HCT116 (cell line): Measurements from ENCODE around the gene NOLC1. TPM values are rescaled to one million over a fixed set of nuclear protein-coding genes. Genes with fewer than 3 reads are reported as not detected.

Source experiments
- ATAC-seq: fragments of 200-7000 bp; cut with Tn5 transposase; 2 replicates; pipeline ENCODE4 v1.9.1; 2020; ENCODE audit warnings: mild to moderate bottlenecking, moderate library complexity
- BruUV-seq: library from RNA; stranded (reverse); fragments of 400-500 nt; replicated peaks from 2 replicates; lab custom pipeline; 2021; lab: Mats Ljungman, UMichigan
- CTCF ChIA-PET: fragments of 300-600 bp; sonication (Branson Sonifier 250); formaldehyde crosslinking; loops from one replicate; lab custom pipeline; 2021; ENCODE audit warnings: antibody characterized with exemption; lab: Charles Lee
- POLR2A ChIA-PET: fragments of 300-600, 350-600 bp; sonication (Branson Sonifier 250); formaldehyde crosslinking; loops from one replicate; lab custom pipeline; 2021; ENCODE audit warnings: antibody characterized with exemption; lab: Charles Lee
- RAD21 ChIA-PET, 2 experiments: fragments of 300-600 bp; sonication (Branson Sonifier 250); formaldehyde crosslinking; loops; one replicate each; lab custom pipeline; 2023; ENCODE audit warnings: low total read pairs in 2 of 2; ENCODE audit not compliant: uncharacterized antibody in 2 of 2, unreplicated experiment in 2 of 2, low non-redundant PET in 1 of 2; lab: Charles Lee
- DNase-seq: peaks from one replicate; pipeline ENCODE4 v3.0.0-alpha.2; 2010; ENCODE audit warnings: low read depth, low spot score
- H2AFZ ChIP-seq: fragments of 200-600 bp; shearing (Covaris generic), sonication (generic); 2 replicates; pipeline ENCODE4 v1.6.1; 2017; ENCODE audit warnings: low read depth, mixed run types, mixed read lengths, antibody characterized with exemption, low read length; ENCODE audit not compliant: poor library complexity, severe bottlenecking
- H3K27ac ChIP-seq: 2 replicates; pipeline ENCODE4 v1.5.1; 2012; ENCODE audit warnings: low read depth, low read length
- H3K27me3 ChIP-seq: fragments of 200-600 bp; sonication (generic); 2 replicates; pipeline ENCODE4 v1.6.1; 2016; ENCODE audit warnings: mixed run types, low read length, mixed read lengths; ENCODE audit not compliant: insufficient read depth
- H3K36me3 ChIP-seq, 2 experiments: fragments of 200-500 bp in 1 of 2; fragments of 200-600 bp in 1 of 2; sonication (Bioruptor generic) in 1 of 2; sonication (generic) in 1 of 2; 2 replicates each; pipeline versions ENCODE4 v1.5.1 to v1.6.1; 2014 to 2016; ENCODE audit warnings: low read length in 2 of 2, inconsistent platforms in 1 of 2, mixed read lengths in 1 of 2, mixed run types in 1 of 2; ENCODE audit not compliant: insufficient read depth in 2 of 2, control insufficient read depth in 1 of 2
- H3K4me1 ChIP-seq, 2 experiments: fragments of 200-600 bp in 1 of 2; sonication (generic) in 1 of 2; 2 replicates each; pipeline versions ENCODE4 v1.5.1 to v1.6.1; 2012 to 2017; ENCODE audit warnings: low read length in 2 of 2, inconsistent platforms in 1 of 2, mild to moderate bottlenecking in 1 of 2, mixed read lengths in 1 of 2, mixed run types in 1 of 2, moderate library complexity in 1 of 2; ENCODE audit not compliant: insufficient read depth in 2 of 2, control insufficient read depth in 1 of 2
- H3K4me2 ChIP-seq: fragments of 200-600 bp; sonication (generic); 2 replicates; pipeline ENCODE4 v1.6.1; 2017; ENCODE audit warnings: mixed run types, low read length, mixed read lengths
- H3K4me3 ChIP-seq, 2 experiments: fragments of 200-600 bp in 1 of 2; sonication (generic) in 1 of 2; replicated peaks in 1 of 2; 2 replicates each; pipeline ENCODE4 v1.5.1; 2011 to 2016; ENCODE audit warnings: low read length in 2 of 2, control low read depth in 1 of 2, low read depth in 1 of 2, mild to moderate bottlenecking in 1 of 2, mixed read lengths in 1 of 2, mixed run types in 1 of 2
- H3K79me2 ChIP-seq: fragments of 200-600 bp; sonication (generic); 2 replicates; pipeline ENCODE4 v1.6.1; 2017; ENCODE audit warnings: mild to moderate bottlenecking, mixed run types, low read length, moderate library complexity, mixed read lengths; ENCODE audit not compliant: insufficient read depth
- H3K9ac ChIP-seq: fragments of 200-600 bp; sonication (generic); 2 replicates; pipeline ENCODE4 v1.6.1; 2016; ENCODE audit warnings: low read length, mixed read lengths
- H3K9me2 ChIP-seq: fragments of 200-600 bp; sonication (generic), shearing (Covaris generic); 2 replicates; pipeline ENCODE4 v1.6.1; 2017; ENCODE audit warnings: mixed run types, mild to moderate bottlenecking, moderate library complexity; ENCODE audit not compliant: insufficient read depth
- H3K9me3 ChIP-seq, 2 experiments: fragments of 200-500 bp in 1 of 2; fragments of 200-600 bp in 1 of 2; sonication (Bioruptor generic) in 1 of 2; sonication (generic) in 1 of 2; 2 replicates each; pipeline ENCODE4 v1.6.1; 2014 to 2017; ENCODE audit warnings: low read length in 2 of 2, mixed read lengths in 2 of 2, inconsistent platforms in 1 of 2, low read depth in 1 of 2, mild to moderate bottlenecking in 1 of 2, mixed run types in 1 of 2, moderate library complexity in 1 of 2; ENCODE audit not compliant: control insufficient read depth in 1 of 2, insufficient read depth in 1 of 2
- H4K20me1 ChIP-seq: fragments of 200-600 bp; sonication (generic), shearing (Covaris generic); 2 replicates; pipeline ENCODE4 v1.6.1; 2017; ENCODE audit warnings: mixed run types, mild to moderate bottlenecking, moderate library complexity; ENCODE audit not compliant: insufficient read depth
- CBX3 ChIP-seq: IDR thresholded peaks from 2 replicates; pipeline ENCODE4 v1.6.1; 2012; ENCODE audit warnings: low read depth
- EZH2phosphoT487 ChIP-seq: fragments of 200-600 bp; IDR thresholded peaks from 2 replicates; pipeline ENCODE4 v1.6.1; 2018; ENCODE audit warnings: antibody characterized with exemption, borderline replicate concordance
- FOSL1 ChIP-seq: IDR thresholded peaks from 2 replicates; pipeline ENCODE4 v1.6.1; 2012; ENCODE audit warnings: low read depth
- SP1 ChIP-seq: IDR thresholded peaks from 2 replicates; pipeline ENCODE4 v1.6.1; 2012; ENCODE audit warnings: low read depth
- SRF ChIP-seq: IDR thresholded peaks from 2 replicates; pipeline ENCODE4 v1.6.1; 2012; ENCODE audit warnings: low read depth
- TCF7L2 ChIP-seq: IDR thresholded peaks from 2 replicates; pipeline ENCODE4 v1.7.0; 2011; ENCODE audit warnings: borderline replicate concordance, inconsistent platforms; ENCODE audit not compliant: insufficient read depth, insufficient read length; ENCODE audit errors: extremely low read depth
- ZFX ChIP-seq: fragments of 450-650 bp; IDR thresholded peaks from 2 replicates; pipeline ENCODE4 v1.6.1; 2017
- ZNF274 ChIP-seq: fragments of 200-500 bp; sonication (Bioruptor generic); IDR thresholded peaks from 2 replicates; pipeline ENCODE4 v1.6.1; 2014; ENCODE audit warnings: mild to moderate bottlenecking, low read depth, low read length, inconsistent platforms
- intact Hi-C: fragments of 100-400 bp; cut with micrococcal nuclease; formaldehyde crosslinking; loops from 2 replicates; pipeline ENCODE4 v1.10.0; 2022
- total RNA-seq: library from RNA; stranded (reverse); gene quantifications from one replicate; pipeline ENCODE4 v1.2.1, GENCODE V29; 2021; ENCODE audit not compliant: unreplicated experiment
- TF ChIP-seq, protein P1 (sequence below): IDR thresholded peaks from 2 replicates; pipeline ENCODE4 v1.6.1; 2012; ENCODE audit warnings: low read depth
- TF ChIP-seq, protein P2 (sequence below): IDR thresholded peaks from 2 replicates; pipeline ENCODE4 v1.6.1; 2012
- TF ChIP-seq, protein P3 (sequence below): IDR thresholded peaks from 2 replicates; pipeline ENCODE4 v1.6.1; 2011; ENCODE audit warnings: mild to moderate bottlenecking, low read length, moderate library complexity; ENCODE audit not compliant: insufficient replicate concordance; ENCODE audit errors: extremely low read depth

The NOLC1 gene
- total RNA-seq, 1 experiment from 2014 or later: 231 TPM

DNA sequence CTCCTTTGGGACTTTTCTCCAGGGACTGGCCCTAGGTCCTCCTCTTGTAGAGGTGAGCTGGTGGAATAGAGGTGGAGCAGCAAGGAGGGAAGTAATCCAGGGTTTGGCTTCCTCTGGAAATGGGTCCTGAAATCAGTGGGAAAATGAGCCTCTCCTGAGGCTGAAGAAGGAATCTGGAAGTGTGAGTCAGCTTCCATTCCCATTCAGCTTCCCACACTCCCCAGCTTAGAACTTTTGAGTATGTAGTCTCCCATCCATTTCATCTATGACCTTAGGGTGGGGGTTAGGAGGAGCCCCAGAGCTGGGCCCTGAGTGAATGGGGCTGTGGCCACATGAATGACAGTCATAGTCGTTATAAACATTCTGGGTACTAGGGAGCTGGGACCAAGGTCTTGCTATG, 49.8 kb upstream of the NOLC1 start:
- Histone ChIP-seq H4K20me1 (no peaks in the 10 kb centered on the region), H3K27me3 (no peaks in the 10 kb centered on the region), H3K4me3 (no peak overlapping the region), H3K79me2 (no peaks in the 10 kb centered on the region), H3K4me2 (no peak overlapping the region), H2AFZ (no peak overlapping the region), H3K9me2 (no peaks in the 10 kb centered on the region), H3K9ac (no peak overlapping the region), H3K9me3 (no peaks in the 10 kb centered on the region), H3K36me3 (peaks cover 0 to 1% of the 10 kb centered on the region in 2 experiments; a peak in 3 of 4 replicates), H3K27ac (no peak overlapping the region), H3K4me1 (no peaks in the 10 kb centered on the region)
- RAD21 ChIA-PET: no interaction called here
- BruUV-seq: no TSS peak
- no peak for ATAC-seq
- intact Hi-C loops: no loop called here
- no peak for DNase-seq
- TF ChIP-seq ZFX (0 out of 2 replicates have a peak, but pooled peaks have one; percentile 23), FOSL1 (no peak)
- POLR2A ChIA-PET: interaction anchor here (1.2 to 2.2 kb wide), 3 partner anchors 10 to 17 kb away, joined by 3 to 5 read pairs (median 5); no protein-coding TSS in a partner anchor
- CTCF ChIA-PET: interaction anchor here (1.0 to 7.1 kb wide), 3 partner anchors 8 to 262 kb away, joined by 4 to 48 read pairs (median 27); no protein-coding TSS in a partner anchor

DNA sequence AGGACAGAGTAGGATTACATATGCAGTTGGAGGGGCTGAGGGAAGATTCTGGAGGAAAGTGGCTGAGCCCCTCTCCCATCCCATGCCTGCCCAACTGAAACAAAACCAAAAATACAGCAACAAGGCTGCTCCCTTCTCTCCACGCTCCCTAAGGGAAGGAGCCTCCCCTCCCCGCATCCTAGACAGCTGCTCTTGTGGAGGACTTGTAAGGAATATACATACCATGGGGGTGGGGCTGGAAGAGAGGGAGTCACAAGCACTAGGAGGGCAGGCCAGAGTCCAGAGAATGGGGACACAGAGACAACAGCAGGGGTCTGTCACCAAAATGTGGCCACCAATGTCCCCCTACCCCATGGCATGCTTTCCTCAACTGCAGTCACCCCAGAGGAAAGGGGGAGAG, 45.2 kb upstream of the NOLC1 start:
- intact Hi-C loops: no loop called here
- ChIA-PET POLR2A (no interaction called here), CTCF (interaction anchor here (0.6 to 1.3 kb wide), 2 partner anchors 15 to 317 kb away, joined by 3 read pairs; no protein-coding TSS in a partner anchor), RAD21 (no interaction called here)
- Histone ChIP-seq H3K9ac (no peak overlapping the region), H3K36me3 (peaks cover 32 to 41% of the 10 kb centered on the region in 2 experiments), H3K4me1 (peaks cover 0 to 2% of the 10 kb centered on the region in 2 experiments; a peak in 1 of 4 replicates)
- TF ChIP-seq CBX3 (no peak), SP1 (no peak), SRF (no peak), ZNF274 (no peak), TCF7L2 (no peak), ZFX (no peak), EZH2phosphoT487 (no peak)
- TF ChIP-seq, protein P1, sequence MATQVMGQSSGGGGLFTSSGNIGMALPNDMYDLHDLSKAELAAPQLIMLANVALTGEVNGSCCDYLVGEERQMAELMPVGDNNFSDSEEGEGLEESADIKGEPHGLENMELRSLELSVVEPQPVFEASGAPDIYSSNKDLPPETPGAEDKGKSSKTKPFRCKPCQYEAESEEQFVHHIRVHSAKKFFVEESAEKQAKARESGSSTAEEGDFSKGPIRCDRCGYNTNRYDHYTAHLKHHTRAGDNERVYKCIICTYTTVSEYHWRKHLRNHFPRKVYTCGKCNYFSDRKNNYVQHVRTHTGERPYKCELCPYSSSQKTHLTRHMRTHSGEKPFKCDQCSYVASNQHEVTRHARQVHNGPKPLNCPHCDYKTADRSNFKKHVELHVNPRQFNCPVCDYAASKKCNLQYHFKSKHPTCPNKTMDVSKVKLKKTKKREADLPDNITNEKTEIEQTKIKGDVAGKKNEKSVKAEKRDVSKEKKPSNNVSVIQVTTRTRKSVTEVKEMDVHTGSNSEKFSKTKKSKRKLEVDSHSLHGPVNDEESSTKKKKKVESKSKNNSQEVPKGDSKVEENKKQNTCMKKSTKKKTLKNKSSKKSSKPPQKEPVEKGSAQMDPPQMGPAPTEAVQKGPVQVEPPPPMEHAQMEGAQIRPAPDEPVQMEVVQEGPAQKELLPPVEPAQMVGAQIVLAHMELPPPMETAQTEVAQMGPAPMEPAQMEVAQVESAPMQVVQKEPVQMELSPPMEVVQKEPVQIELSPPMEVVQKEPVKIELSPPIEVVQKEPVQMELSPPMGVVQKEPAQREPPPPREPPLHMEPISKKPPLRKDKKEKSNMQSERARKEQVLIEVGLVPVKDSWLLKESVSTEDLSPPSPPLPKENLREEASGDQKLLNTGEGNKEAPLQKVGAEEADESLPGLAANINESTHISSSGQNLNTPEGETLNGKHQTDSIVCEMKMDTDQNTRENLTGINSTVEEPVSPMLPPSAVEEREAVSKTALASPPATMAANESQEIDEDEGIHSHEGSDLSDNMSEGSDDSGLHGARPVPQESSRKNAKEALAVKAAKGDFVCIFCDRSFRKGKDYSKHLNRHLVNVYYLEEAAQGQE: no peak
- TF ChIP-seq, protein P2, sequence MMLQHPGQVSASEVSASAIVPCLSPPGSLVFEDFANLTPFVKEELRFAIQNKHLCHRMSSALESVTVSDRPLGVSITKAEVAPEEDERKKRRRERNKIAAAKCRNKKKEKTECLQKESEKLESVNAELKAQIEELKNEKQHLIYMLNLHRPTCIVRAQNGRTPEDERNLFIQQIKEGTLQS: no peak
- TF ChIP-seq, protein P3, sequence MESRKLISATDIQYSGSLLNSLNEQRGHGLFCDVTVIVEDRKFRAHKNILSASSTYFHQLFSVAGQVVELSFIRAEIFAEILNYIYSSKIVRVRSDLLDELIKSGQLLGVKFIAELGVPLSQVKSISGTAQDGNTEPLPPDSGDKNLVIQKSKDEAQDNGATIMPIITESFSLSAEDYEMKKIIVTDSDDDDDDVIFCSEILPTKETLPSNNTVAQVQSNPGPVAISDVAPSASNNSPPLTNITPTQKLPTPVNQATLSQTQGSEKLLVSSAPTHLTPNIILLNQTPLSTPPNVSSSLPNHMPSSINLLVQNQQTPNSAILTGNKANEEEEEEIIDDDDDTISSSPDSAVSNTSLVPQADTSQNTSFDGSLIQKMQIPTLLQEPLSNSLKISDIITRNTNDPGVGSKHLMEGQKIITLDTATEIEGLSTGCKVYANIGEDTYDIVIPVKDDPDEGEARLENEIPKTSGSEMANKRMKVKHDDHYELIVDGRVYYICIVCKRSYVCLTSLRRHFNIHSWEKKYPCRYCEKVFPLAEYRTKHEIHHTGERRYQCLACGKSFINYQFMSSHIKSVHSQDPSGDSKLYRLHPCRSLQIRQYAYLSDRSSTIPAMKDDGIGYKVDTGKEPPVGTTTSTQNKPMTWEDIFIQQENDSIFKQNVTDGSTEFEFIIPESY: no peak
- TF ChIP-seq, all 23 proteins: peak for 0
- Histone ChIP-seq H2AFZ (no peak overlapping the region), H3K27me3 (no peaks in the 10 kb centered on the region), H3K4me2 (no peak overlapping the region), H3K9me2 (no peaks in the 10 kb centered on the region), H4K20me1 (no peaks in the 10 kb centered on the region), H3K27ac (no peak overlapping the region), H3K79me2 (peaks cover 9% of the 10 kb centered on the region), H3K9me3 (no peaks in the 10 kb centered on the region), H3K4me3 (no peak overlapping the region)
- BruUV-seq: no TSS peak
- ATAC-seq: 0 out of 2 replicates have a peak, but pooled peaks have one; percentile 18
- no peak for DNase-seq
